HT-29 (cell line): ENCODE data around the gene PIP4K2C. TPM values are rescaled to one million over a fixed set of nuclear protein-coding genes. Genes with fewer than 3 reads are reported as not detected.
"Not testable (repeated sequence)": the region's sequence is repeated elsewhere in the genome, so short reads cannot be mapped to it uniquely, and the experiment has no call there.

Experiments
- DNase-seq: peaks from one replicate; pipeline ENCODE4 v3.0.0-alpha.2; 2015; ENCODE audit warnings: low spot score
- total RNA-seq: library from RNA; depleted of rRNA; stranded (reverse); fragments of >200 nt; shearing (Covaris generic); gene quantifications from 2 replicates; pipeline ENCODE4 v1.2.3, GENCODE V29; 2014; rRNA removed

The PIP4K2C gene
- total RNA-seq, 1 experiment from 2014 or later = 30.8 TPM

DNA sequence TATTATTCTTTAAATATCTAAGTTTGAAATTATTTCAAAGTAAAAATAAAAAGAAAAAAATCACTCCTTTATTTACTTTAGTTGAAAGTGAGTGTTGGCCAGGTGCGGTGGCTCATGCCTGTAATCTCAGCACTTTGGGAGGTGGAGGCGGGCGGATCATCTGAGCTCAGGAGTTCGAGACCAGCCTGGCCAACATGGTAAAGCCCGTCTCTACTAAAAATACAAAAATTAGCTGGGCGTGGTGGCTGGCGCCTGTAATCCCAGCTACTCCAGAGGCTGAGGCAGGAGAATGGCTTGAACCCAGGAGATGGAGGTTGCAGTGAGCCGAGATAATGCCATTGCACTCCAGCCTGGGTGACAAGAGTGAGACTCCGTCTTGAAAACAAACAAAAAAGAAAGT is 45.7 kb downstream of the PIP4K2C start:
- not testable (repeated sequence) for DNase-seq

DNA sequence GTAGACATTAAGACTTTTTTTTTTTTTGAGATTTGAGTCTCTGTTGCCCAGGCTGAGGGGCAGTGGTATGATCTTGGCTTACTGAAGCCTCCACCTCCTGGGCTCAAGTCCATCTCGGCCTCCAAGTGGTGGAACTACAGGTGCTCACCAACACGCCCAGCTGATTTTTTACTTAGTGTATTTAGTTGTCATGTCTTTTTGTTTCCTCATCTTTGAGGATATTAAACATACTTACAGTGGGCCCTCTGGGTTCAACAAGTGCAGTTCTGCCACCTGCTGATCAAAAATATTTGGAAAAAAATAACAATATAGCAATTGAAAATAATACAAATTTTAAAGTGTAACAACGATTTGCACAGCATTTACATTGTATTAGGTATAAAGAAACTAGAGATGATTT is 46.4 kb downstream of the PIP4K2C start:
- no peak for DNase-seq

DNA sequence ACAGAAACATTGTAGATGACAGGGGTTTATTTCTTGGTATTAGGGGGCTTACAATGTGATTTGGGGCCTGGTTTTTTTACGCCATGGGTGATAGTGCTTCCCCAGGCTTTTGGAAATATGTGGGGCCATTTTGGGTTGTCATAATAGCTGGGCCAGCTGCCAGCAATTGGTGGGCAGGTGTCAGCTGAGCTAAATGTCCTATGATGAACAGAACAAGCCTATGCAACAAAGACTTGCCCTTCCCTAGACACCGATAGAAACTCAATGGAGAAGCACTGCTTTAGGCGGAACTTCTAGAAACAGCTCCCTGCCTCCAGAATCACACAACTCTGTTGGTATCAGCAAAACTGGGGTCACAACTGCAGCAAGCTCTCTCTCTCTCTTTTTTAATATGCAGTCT is 47.1 kb downstream of the PIP4K2C start:
- DNase-seq = no peak

DNA sequence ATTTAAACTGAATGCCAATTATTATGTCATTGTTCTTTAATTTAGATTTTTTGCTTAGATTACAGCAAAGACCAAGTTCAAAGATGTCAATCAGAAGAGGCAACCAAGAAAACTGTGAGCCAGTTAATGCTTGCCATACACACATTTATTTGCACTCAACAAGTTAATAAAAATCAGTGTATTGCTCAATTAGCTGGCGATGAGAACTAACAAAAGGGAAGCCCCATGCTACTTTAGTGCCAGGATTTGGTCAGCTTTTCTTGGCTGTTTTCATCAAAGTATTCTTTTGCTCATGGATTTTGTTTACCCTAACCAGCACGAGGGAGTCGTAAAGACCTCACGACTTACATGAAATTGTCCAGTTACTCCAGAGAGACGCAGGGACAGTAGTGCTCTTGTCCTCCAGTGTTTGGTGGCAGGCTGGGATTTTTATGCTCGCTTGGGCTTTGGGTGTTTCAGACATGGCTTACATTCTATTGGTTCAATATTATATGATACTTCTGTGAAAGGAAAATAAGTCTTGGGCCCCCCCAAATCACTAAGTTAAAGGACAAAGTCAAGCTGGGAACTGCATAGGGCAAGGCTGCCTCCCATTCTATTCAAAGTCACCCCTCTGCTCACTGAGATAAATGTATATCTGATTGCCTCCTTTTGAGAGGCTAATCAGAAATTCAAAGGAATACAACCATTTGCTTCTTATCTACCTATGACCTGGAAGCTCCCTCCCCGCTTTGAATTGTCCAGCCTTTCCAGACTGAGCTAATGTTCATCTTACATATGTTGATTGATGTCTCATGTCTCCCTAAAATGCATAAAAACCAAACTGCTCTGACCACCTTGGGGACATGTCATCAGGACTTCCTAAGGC is 49.4 kb downstream of the PIP4K2C start:
- no peak for DNase-seq

DNA sequence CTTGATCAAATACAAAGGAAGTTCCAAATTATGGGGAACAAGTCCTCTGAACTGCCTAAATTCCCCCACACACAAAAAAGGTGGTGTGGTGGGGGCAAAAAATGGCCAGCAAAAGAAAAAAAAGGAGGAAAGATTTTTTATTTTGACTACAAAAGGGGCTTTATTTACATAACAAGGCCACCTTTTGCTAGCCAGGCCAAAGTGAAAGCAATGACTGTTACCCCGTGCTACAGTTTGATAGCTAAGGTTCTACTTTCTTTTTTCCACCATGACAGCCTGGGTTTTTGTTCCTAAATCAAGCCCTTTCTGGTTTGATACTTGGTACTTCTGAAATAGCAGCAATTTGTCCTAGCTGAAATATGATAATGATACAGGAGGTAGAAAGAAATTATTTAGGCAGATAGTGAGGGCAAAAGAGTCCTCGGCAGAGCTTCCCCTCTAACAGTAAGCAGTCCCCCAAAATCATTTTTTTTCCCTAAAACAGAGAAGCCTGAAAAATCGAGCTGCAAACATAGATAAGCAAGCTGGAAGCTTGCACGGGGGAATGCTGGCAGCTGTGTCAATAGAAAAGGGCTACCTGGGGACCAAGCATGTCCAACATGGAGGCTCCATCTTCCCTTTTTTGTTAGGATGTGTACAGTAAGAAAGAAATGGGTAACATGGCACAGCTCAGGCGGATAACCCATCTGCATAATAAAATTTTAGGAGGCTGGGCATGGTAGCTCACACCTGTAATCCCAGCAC is 50.9 kb downstream of the PIP4K2C start:
- DNase-seq = no peak

DNA sequence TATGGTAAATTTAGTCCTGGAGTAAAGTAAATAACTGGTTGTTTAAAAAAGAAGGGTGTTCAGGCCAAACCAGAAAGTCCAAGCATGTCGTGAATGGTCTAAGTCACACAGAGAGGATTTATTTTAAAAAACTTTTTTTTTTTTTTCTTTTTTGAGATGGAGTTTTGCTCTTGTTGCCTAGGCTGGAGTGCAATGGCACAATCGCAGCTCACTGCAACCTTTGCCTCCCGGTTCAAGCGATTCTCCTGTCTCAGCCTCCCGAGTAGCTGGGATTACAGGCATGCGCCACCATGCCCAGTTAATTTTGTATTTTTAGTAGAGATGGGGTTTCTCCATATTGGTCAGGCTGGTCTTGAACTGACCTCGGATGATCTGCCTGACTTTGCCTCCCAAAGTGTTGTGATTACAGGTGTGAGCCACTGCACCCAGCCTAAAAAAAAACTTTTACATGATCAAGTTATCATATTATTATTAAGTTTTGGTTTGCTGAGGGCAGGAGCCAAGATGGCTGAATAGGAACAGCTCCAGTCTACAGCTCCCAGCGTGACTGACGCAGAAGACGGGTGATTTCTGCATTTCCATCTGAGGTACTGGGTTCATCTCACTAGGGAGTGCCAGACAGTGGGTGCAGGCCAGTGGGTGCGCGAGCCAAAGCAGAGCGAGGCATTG is 55.1 kb downstream of the PIP4K2C start:
- not testable (repeated sequence) for DNase-seq

DNA sequence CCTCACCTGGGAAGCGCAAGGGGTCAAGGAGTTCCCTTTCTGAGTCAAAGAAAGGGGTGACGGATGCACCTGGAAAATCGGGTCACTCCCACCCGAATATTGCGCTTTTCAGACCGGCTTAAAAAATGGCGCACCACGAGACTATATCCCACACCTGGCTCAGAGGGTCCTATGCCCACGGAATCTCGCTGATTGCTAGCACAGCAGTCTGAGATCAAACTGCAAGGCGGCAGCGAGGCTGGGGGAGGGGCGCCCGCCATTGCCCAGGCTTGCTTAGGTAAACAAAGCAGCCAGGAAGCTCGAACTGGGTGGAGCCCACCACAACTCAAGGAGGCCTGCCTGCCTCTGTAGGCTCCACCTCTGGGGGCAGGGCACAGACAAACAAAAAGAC is 55.7 kb downstream of the PIP4K2C start:
- not testable (repeated sequence) for DNase-seq

Other genes starting within 250 kb of the PIP4K2C start
- 23.3 and 25.3 TPM in 2 replicates for gene R3HDM2, start 160.1 kb upstream of the PIP4K2C start, total RNA-seq
- not detected in 2 replicates for gene INHBC, start 156.4 kb upstream of the PIP4K2C start, total RNA-seq
- 0.34 and 0.41 TPM in 2 replicates for gene INHBE, start 135.9 kb upstream of the PIP4K2C start, total RNA-seq
- 2.0 and 4.2 TPM in 2 replicates for gene GLI1, start 131.4 kb upstream of the PIP4K2C start, total RNA-seq
- gene ARHGAP9, start 111.3 kb upstream of the PIP4K2C start, total RNA-seq = 1.5 and 3.4 TPM in 2 replicates
- gene MARS1, start 103.1 kb upstream of the PIP4K2C start, total RNA-seq = 174 and 202 TPM in 2 replicates
- 26.9 and 39.0 TPM in 2 replicates for gene DDIT3, start 70.7 kb upstream of the PIP4K2C start, total RNA-seq
- 18.0 and 23.0 TPM in 2 replicates for gene MBD6, start 68.4 kb upstream of the PIP4K2C start, total RNA-seq
- gene DCTN2, start 44.0 kb upstream of the PIP4K2C start, total RNA-seq = 58.6 and 62.3 TPM in 2 replicates
- gene KIF5A, start 41.1 kb upstream of the PIP4K2C start, total RNA-seq = not detected in 2 replicates
- not detected in 2 replicates for gene DTX3, start 13.6 kb downstream of the PIP4K2C start, total RNA-seq
- 0.25 TPM in 1 of 2 replicates, not detected in the other for gene ARHGEF25, start 20.2 kb downstream of the PIP4K2C start, total RNA-seq
- gene B4GALNT1, start 42.0 kb downstream of the PIP4K2C start, total RNA-seq = 3.1 and 5.8 TPM in 2 replicates
- 94.5 and 105 TPM in 2 replicates for gene OS9, start 102.9 kb downstream of the PIP4K2C start, total RNA-seq
- gene AGAP2, start 147.6 kb downstream of the PIP4K2C start, total RNA-seq = 1.9 and 4.0 TPM in 2 replicates
- 35.0 and 42.9 TPM in 2 replicates for gene TSPAN31, start 153.8 kb downstream of the PIP4K2C start, total RNA-seq
- gene CDK4, start 161.1 kb downstream of the PIP4K2C start, total RNA-seq = 310 and 345 TPM in 2 replicates
- gene MARCHF9, start 163.9 kb downstream of the PIP4K2C start, total RNA-seq = 9.4 and 12.3 TPM in 2 replicates
- gene CYP27B1, start 175.9 kb downstream of the PIP4K2C start, total RNA-seq = 7.0 and 11.0 TPM in 2 replicates
- 25.7 and 34.0 TPM in 2 replicates for gene METTL1, start 180.9 kb downstream of the PIP4K2C start, total RNA-seq
- gene EEF1AKMT3, start 181.4 kb downstream of the PIP4K2C start, total RNA-seq = 1.1 and 6.9 TPM in 2 replicates
- 60.6 and 63.6 TPM in 2 replicates for gene TSFM, start 191.6 kb downstream of the PIP4K2C start, total RNA-seq
- 0.73 and 1.5 TPM in 2 replicates for gene AVIL, start 227.5 kb downstream of the PIP4K2C start, total RNA-seq